ENCODE results near the gene PREPL.
"Not testable (repeated sequence)": the region's sequence is repeated elsewhere in the genome, so short reads cannot be mapped to it uniquely, and the experiment has no call there.

Gene PREPL

DNA sequence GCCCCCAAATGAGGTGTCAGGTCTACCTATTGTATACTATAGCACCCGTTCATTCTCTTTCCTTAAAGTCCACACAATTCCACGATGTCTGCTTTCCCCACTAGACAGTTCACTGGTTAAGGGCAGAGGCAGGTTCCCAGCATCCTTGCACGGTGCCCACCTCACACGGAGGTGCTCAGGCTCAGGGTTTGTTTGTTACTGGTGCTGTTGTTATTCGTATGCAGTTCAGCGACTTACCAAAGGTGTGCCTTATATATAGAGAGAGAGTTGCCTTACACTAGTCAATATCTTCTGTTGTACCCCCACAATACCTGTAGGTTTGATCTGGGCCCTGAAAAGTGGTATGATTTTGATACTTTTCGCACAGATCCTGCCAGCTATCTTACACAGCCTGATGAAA lies 55.4 kb downstream of the PREPL start:
- in situ Hi-C loops (cut with MboI; ENCODE audit: low sequenced_read_pairs, unreplicated experiment) = no loop called here
- DNase-seq (ENCODE audit: low spot score) = no peak
- TF ChIP-seq, protein P1, sequence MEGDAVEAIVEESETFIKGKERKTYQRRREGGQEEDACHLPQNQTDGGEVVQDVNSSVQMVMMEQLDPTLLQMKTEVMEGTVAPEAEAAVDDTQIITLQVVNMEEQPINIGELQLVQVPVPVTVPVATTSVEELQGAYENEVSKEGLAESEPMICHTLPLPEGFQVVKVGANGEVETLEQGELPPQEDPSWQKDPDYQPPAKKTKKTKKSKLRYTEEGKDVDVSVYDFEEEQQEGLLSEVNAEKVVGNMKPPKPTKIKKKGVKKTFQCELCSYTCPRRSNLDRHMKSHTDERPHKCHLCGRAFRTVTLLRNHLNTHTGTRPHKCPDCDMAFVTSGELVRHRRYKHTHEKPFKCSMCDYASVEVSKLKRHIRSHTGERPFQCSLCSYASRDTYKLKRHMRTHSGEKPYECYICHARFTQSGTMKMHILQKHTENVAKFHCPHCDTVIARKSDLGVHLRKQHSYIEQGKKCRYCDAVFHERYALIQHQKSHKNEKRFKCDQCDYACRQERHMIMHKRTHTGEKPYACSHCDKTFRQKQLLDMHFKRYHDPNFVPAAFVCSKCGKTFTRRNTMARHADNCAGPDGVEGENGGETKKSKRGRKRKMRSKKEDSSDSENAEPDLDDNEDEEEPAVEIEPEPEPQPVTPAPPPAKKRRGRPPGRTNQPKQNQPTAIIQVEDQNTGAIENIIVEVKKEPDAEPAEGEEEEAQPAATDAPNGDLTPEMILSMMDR (IDR thresholded peaks at IDR 0.05; ENCODE audit: borderline replicate concordance, control extremely low read depth, extremely low read depth, insufficient read depth, missing control alignments) = no peak

- in situ Hi-C loops (cut with MboI; ENCODE audit: low sequenced_read_pairs, unreplicated experiment) = no loop called here
- TF ChIP-seq, protein P1 (IDR thresholded peaks at IDR 0.05; ENCODE audit: borderline replicate concordance, control extremely low read depth, extremely low read depth, insufficient read depth, missing control alignments) = no peak
- no peak for DNase-seq (ENCODE audit: low spot score)
Measured at GRCh38 chr2:44304258-44304657, 57.0 kb downstream of the PREPL start.

- in situ Hi-C loops (cut with MboI; ENCODE audit: low sequenced_read_pairs, unreplicated experiment); DNase-seq (ENCODE audit: low spot score): not testable (repeated sequence)
Measured at GRCh38 chr2:44303766-44304165, 57.5 kb downstream of the PREPL start.

- TF ChIP-seq, protein P1 (IDR thresholded peaks at IDR 0.05; ENCODE audit: borderline replicate concordance, control extremely low read depth, extremely low read depth, insufficient read depth, missing control alignments) = no peak
- in situ Hi-C loops (cut with MboI; ENCODE audit: low sequenced_read_pairs, unreplicated experiment) = no loop called here
- DNase-seq (ENCODE audit: low spot score) = no peak
Measured at GRCh38 chr2:44301111-44301510, 60.2 kb downstream of the PREPL start.

GRCh38 chr2:44299635-44300034 lies 61.7 kb downstream of the PREPL start:
- in situ Hi-C loops (cut with MboI; ENCODE audit: low sequenced_read_pairs, unreplicated experiment) = no loop called here
- no peak for DNase-seq (ENCODE audit: low spot score)
- TF ChIP-seq, protein P1 (IDR thresholded peaks at IDR 0.05; ENCODE audit: borderline replicate concordance, control extremely low read depth, extremely low read depth, insufficient read depth, missing control alignments) = no peak

- TF ChIP-seq, protein P1 (IDR thresholded peaks at IDR 0.05; ENCODE audit: borderline replicate concordance, control extremely low read depth, extremely low read depth, insufficient read depth, missing control alignments) = no peak
- DNase-seq (ENCODE audit: low spot score) = no peak
- in situ Hi-C loops (cut with MboI; ENCODE audit: low sequenced_read_pairs, unreplicated experiment) = no loop called here
Measured at GRCh38 chr2:44297431-44297830, 63.9 kb downstream of the PREPL start.

DNA sequence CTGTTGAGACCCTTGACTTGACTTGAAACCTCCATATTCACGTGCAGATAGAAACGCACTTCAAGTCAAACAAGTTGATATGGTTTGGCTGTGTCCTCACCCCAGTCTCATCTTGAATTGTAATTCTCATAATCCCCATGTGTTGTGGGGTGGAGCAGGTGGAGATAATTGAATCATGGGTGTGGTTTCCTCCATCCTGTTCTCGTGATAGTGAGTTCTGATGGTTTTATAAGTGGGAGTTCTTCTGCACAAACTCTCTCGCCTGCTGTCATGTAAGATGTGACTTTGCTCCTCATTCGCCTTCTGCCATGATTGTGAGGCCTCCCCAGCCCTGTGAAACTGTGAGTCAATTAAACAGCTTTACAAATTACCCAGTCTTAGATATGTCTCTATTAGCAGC lies 64.6 kb downstream of the PREPL start:
- TF ChIP-seq, protein P1 (IDR thresholded peaks at IDR 0.05; ENCODE audit: borderline replicate concordance, control extremely low read depth, extremely low read depth, insufficient read depth, missing control alignments) = no peak
- in situ Hi-C loops (cut with MboI; ENCODE audit: low sequenced_read_pairs, unreplicated experiment) = no loop called here
- no peak for DNase-seq (ENCODE audit: low spot score)

All from GM13976 (cell line).